H1 (cell line): ENCODE measurements around the gene GTF2B. TPM values are rescaled to one million over a fixed set of nuclear protein-coding genes. Genes with fewer than 3 reads are reported as not detected.

Source experiments
- EZH2 ChIP-seq: fragments of 200-600 bp; sonication (generic); IDR thresholded peaks from 2 replicates; pipeline ENCODE4 v1.7.1; 2012; ENCODE audit warnings: low read depth, mild to moderate bottlenecking, moderate library complexity, low read length, inconsistent platforms; ENCODE audit not compliant: severe bottlenecking
- polyA plus RNA-seq, 7 experiments: library from polyadenylated mRNA; depleted of rRNA in 3 of 7; stranded (reverse) in 5 of 7; unstranded in 2 of 7; fragments of >200 nt in 5 of 7; fragments of 200-250 nt in 2 of 7; gene quantifications; 1 replicate in 5 of 7; 2 replicates in 1 of 7; 4 replicates in 1 of 7; pipeline versions ENCODE4 v1.2.1 to v1.2.3, GENCODE V29; 2011 to 2013; ENCODE audit warnings: missing spikeins in 2 of 7, mixed read lengths in 2 of 7
- total RNA-seq: library from RNA; stranded (reverse); fragmentation: NEBNext Ultra II Directional; extraction: Animal tissue kit (Norgen Biotek cat#: 25700); gene quantifications from 2 replicates; pipeline ENCODE4 v1.2.1, GENCODE V29; 2021

Gene GTF2B
- total and polyA plus RNA-seq, 2 of the 8 experiments (the other 6 are each of a cell fraction or from before 2014, with no cell fraction given): 14.9 to 15.6 TPM

DNA sequence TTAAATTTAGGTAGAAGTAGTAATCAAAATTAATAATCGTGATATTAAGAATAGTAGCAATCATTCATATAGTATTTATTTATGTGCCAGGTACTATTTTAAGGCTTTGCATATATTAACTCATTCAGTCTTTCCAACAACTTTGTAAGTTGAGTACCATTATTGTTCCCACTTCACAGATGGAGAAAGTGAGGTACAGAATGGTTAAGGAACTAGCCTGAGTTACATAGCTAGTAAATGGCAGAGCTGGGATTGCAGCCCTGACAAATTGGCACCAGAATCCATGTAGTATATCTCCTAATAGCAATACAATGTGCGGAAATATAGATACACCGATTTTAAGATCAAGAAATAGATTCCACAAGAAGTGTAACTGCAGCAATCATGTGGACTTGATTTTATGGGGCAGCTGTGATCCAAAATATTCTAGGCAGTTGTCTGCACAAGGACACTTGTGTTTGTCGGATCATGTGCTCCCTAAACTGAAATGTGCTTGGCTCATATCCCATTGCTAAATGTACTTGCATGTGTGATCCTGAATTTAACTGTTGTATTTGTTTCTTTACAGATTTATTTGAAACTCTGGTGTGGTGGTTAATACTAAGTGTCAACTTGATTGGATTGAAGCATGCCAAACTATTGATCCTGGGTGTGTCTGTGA, 5.8 kb upstream of the GTF2B start (continued):
- no peak for TF ChIP-seq EZH2
